NCI-H1048 (cell line): ENCODE data around the gene FEZF2.

Source experiments
- DNase-seq: peaks from one replicate; lab custom pipeline; 2025; lab: John Stamatoyannopoulos, UW

Gene FEZF2

DNA sequence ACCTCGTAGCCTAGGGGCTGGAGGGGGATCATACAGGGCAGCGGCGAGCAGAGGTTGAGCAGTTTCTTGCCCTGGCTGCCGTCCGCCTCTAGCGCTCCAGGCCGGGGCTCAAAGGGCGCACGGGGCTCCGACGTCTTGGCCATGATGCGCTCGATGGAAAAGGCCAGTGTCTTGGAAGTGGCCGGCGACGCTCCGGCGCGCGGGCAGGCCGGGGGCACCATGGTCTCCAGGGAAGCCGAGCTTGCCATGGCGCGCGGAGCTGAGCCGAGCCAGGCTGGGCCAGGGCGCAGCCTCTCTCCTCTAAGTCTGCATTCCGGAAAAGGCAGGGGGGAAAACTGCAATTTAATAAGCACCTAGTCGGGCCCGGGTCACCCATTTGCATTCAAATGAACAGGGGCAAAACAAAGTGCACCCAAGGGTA lies 719 bp downstream of the FEZF2 start:
- DNase-seq, result no peak

GRCh38 chr3:62371720-62372591 lies 1.4 kb downstream of the FEZF2 start:
- DNase-seq, result no peak

DNA sequence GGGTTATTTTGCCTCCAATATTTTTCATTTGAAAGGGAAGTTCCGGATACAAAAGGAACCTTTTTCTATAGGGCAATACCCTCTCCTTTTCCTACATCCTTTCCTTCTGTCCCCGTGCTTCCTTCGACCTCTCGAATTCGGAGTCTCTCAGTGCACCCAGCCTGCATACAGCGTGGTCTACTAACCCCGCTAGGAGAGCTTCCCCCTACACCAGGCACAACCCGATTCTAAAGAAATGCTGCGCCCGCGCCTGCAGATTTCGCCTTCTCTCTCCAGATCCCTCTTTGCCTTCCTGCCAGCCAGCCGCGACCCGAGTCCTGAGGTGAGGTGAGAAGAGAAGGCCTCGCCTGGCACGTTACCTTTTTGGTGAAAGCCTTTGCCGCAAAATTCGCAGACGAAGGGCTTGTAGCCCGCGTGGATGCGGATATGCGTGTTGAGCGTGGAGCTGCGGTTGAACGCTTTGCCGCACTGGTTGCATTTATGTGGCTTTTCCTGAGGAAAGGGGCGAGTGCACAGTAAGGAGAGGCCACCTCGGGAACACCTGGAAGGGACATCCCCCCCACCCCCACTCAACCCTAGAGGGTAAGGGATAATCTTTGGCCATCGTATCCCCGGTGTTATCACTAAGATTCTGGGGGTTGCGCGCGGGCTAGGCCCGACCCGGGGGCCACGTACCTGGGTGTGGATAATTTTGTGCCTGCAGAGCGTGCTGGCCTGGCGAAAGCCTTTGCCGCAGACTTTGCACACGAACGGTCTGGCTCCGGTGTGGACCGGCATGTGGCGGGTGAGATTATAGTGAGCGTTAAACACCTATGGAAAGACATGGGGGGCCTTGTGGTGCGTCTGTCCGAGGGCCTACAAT lies 2.3 kb downstream of the FEZF2 start:
- no peak for DNase-seq

GRCh38 chr3:62370112-62370857 lies 3.1 kb downstream of the FEZF2 start:
- no peak for DNase-seq

GRCh38 chr3:62369476-62369743 lies 3.9 kb downstream of the FEZF2 start:
- DNase-seq, result no peak

- no peak for DNase-seq
Measured at GRCh38 chr3:62368705-62369475, 4.5 kb downstream of the FEZF2 start.

DNA sequence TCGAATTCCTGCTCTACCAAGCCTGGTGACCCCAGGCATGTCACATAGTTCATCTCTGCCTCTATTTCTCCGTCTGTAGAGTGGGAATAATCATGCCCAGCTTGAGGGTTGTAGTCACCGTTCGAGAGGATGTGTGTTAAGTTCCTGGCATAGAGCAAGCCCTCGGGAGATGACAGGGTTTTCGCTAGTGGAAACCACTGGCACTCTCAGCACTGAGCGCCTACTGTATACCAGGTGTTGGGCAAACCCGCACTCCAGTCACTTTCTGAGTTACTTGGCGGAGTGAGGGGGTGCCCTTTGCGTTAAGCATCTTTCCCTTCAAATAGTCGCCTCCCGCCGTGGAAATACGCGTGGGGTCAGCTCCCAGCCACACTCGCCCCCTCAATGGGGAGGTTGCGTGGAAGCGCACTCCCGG lies 5.1 kb downstream of the FEZF2 start:
- DNase-seq, result no peak

DNA sequence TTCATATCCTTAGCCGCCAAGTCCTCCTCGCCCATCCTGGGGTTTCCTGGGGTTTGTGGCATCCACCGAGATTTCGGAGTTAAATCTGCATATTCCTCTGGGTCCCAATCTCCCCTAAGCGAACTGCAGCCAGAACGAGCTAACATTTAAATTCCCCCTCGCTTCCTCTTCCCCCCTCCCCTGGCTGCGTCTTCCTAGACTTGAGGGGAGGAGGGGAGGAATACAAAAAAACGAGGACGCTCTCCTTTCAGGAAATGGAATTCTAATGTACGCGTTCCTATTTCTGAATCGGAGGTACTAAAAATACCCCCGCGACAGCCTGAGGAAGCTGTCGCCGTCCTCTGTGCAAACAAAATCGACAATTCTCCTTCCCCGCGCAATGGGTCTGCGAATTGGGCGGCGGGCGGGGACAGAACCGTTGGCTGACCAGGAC lies 5.6 kb downstream of the FEZF2 start:
- DNase-seq, result no peak

- DNase-seq, result no peak
Measured at GRCh38 chr3:62366126-62366484, 7.2 kb downstream of the FEZF2 start.

DNA sequence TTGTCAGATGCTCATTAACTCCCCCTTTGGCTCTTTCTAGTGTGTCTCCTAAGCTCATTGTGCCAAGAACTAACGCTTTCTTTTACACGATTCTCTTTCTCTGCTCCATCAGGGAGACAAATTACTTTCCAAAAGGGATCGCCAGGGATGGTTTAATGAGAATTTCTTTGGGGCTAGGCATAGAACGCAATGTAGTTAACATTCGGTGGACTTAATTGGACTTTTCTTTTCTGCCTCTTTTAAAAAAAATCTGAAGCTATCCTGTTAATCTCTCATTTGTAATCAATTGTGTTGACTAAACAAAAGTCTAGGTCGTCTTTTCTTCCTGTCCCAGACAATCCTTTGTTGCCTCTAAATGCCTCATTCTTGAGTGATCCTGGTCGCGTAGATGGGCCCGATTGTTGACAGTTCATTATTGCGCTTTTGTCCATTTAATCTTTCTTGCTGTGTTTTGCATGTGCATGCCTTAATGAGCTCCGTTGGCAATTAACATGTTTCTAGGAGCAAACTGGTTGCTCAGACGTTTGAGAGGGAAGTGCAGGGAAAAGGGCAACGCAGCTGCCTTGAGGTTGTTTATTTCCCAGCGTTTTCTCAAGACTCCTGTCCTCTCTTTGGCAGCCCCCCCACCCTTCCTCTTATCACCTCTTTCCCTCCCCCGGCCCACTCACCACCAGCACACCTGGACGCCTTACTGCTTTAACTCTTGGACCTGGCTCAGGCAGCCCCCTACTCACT lies 7.8 kb downstream of the FEZF2 start:
- no peak for DNase-seq

GRCh38 chr3:62364191-62364590 lies 9.2 kb downstream of the FEZF2 start:
- DNase-seq, result no peak

- DNase-seq, result no peak
Measured at GRCh38 chr3:62363275-62363674, 10.1 kb downstream of the FEZF2 start.

- DNase-seq, result no peak
Measured at GRCh38 chr3:62361824-62362223, 11.5 kb downstream of the FEZF2 start.

DNA sequence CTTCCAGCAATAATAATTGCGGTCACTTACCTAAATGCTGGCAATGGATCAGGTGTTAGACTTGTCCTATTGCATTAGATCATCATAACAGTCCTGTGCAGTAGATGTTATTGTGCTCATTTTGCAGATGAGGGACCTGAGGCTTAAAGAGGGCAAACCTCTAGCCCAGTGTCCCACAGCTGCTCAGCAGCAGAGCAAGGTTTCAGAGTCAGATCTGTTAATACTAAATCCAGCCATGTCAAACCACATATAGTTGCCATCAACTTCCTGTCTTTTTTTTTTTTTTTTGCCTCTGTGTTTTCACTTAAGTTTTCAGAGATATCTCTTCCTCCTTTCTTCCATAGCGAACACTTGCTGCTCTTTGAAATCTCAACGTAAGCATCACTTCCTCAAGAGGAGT lies 12.1 kb downstream of the FEZF2 start:
- DNase-seq, result no peak

DNA sequence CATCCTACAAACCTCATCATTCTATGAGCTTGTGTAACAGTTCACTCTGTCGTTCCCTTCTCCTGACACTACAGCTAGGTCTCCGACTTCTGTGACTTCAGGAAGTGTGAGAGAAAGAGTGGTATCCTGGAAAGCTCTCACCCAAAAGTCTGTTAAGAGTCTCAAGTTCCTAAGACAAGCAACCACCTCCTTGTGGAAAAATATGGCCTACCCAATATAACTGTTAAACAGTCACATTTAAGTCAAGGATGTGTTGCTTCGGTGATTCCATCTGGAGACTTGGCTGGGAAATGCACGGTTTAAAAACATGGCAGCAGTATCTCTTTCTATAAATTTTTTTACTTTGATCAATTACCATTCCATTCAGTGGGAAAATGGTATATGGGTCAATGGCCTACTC lies 13.8 kb downstream of the FEZF2 start:
- DNase-seq, result no peak

- no peak for DNase-seq
Measured at GRCh38 chr3:62356356-62356755, 17.0 kb downstream of the FEZF2 start.

- DNase-seq, result no peak
Measured at GRCh38 chr3:62355703-62356102, 17.6 kb downstream of the FEZF2 start.

GRCh38 chr3:62343755-62344154 lies 29.6 kb downstream of the FEZF2 start:
- DNase-seq, result no peak

DNA sequence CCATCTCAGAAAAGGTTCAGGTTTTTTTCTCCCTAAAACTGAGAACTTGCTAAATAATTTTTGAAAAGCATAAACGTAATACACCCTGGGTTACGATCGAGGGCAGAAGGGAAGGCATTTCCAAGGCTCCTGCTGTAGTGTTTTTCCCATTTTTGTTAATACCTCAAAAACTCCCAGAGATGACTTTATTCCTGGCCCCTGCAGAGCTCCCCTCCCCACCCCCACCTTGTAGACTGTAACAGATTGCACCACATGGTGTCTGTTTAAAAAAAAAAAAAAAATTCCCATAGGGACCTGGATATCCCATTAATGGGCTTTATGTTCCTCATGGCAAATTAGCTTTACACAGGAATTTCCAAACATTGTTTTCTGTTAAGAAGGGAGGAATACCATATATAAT lies 38.2 kb downstream of the FEZF2 start:
- no peak for DNase-seq

GRCh38 chr3:62332835-62333244 lies 40.5 kb downstream of the FEZF2 start:
- DNase-seq, result no peak

DNA sequence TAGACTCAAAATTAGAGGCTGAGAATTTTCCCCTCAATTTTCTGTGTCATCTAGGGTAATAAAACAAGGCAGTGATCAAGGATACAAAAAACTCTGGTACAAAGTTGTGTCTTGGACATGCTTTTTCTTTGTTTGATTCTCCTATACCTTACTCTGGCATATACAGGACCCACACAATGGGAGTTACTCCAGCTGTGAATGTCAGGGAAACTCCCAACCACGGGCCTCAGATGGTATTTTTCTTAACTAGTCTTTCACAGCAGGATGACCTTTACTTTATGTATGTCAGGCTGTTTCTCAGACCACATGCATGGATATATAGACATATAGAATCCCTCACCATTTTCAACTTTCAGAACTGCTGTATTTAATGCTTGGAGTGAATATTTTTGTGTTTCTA lies 41.3 kb downstream of the FEZF2 start:
- DNase-seq, result no peak
